AML-193 (cell line): ENCODE results near the gene ZNF697.
"Not testable (repeated sequence)": the region's sequence is repeated elsewhere in the genome, so short reads cannot be mapped to it uniquely, and the experiment has no call there.

ENCODE experiments used
- DNase-seq, 2 experiments: peaks; one replicate each; lab custom pipeline; 2025; lab: John Stamatoyannopoulos, UW

Gene ZNF697

DNA sequence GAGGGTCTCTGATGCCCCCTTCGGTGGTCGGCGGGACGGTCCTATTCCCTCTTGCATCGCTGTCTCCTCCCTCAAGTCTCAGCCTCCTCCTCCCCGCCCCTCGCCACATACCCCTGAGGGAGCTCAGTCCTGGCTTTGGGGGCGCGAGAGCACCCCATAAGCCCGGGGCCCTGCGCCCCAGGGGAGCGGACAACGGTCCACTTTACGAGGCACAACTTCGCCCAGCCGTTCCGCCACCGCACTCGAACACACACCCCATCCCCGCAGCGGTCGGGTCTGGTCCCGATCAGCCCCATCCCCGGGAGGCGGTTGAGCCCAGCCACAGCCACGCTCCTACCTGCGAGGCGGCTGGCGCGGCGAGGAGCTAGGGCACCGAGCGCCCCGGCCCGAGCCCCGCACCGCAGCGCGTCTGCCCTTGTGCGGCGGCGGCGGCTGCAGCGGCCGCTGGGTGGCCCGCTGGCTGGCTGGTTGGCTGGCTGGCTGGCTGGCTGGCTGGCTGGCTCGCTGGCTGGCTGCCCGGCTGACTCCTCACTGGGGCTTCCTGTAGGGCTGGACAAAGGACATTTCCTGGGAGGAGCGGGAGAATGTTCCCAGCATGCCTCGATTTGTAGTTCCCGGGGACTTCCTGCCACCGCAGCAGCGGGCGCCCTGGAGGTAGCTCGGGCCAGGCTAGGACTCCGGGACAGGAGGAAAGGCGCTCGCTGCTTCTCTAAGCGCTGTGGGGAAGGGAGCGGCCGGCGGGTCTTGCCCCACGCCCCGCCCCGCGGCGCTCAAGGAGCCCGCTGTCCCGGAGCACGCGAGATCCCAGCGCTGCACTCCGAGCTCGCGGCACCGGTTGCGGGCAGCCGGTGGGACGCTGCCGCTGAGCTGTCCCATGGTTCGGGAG, at the start of gene ZNF697:
Gene ZNF697, minus strand, starts transcription at position 533 of the 886 bp plus-strand sequence. CDS start 22,166 bp downstream, outside the sequence.
- DNase-seq, result no peak

DNA sequence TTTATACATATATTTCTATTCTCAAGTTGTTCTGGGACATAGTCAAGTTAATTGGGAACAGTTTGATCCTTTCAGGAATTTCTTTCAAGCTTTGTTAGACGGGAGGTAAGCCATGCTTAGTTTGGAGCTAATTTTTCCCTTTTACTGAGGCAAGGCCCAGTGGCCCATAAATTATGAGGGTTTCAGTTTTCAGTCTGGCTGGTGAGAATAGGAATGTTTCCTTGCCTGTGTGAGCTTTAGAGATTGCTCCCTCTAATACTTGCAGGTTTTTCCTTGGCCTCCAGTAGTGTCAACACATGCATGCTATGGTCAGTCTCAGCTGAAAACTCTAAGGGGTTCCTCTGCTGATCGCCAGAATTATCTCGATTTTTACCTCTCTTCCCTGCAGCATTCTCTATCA, 49.5 kb upstream of the ZNF697 start:
- DNase-seq, result no peak

DNA sequence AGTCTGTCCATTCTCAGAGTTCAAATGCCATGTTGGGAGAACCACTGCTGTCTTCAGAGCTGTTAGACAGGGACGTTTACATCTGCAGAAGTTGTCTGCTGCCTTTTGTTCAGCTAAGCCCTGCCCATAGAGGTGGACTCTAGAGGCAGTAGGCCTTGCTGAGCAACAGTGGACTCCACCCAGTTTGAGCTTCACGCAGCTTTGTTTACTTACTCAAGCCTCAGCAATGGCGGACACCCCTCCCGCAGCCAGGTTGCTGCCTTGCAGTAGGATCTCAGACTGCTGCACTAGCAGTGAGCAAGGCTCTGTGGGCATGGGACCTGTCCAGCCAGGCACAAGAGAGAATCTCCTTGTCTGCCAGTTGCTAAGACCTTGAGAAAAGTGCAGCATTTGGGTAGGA, 48.8 kb upstream of the ZNF697 start:
- not testable (repeated sequence) for DNase-seq

- no peak for DNase-seq
Measured at GRCh38 chr1:119689511-119689910, 41.4 kb upstream of the ZNF697 start.

- no peak for DNase-seq
Measured at GRCh38 chr1:119688810-119689209, 40.7 kb upstream of the ZNF697 start.

GRCh38 chr1:119687434-119688079, 39.5 kb upstream of the ZNF697 start:
- DNase-seq, result no peak

GRCh38 chr1:119686661-119687060, 38.6 kb upstream of the ZNF697 start:
- no peak for DNase-seq

GRCh38 chr1:119683893-119684292, 35.8 kb upstream of the ZNF697 start:
- DNase-seq, result no peak

DNA sequence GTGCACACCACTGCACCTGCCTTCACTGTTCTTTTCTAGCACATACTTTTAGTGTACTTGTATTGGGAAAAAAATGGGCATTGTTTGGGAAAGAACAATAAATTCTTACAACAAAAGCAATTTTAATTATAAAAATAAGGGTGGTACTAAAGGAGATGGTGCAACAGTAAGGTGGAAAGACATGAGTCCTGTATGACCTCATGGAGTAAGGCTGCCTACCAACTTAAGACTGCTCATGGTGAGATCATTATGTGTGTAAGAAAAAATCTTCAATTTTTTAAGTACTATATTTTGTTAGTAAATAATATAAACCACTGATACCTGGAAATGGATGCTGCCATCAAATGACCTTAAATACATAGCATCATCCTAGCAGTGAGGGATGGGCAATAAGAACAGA, 34.1 kb upstream of the ZNF697 start:
- no peak for DNase-seq

- no peak for DNase-seq
Measured at GRCh38 chr1:119681560-119681959, 33.5 kb upstream of the ZNF697 start.

GRCh38 chr1:119680723-119681122, 32.7 kb upstream of the ZNF697 start:
- no peak for DNase-seq

GRCh38 chr1:119680193-119680592, 32.1 kb upstream of the ZNF697 start:
- DNase-seq, result no peak

DNA sequence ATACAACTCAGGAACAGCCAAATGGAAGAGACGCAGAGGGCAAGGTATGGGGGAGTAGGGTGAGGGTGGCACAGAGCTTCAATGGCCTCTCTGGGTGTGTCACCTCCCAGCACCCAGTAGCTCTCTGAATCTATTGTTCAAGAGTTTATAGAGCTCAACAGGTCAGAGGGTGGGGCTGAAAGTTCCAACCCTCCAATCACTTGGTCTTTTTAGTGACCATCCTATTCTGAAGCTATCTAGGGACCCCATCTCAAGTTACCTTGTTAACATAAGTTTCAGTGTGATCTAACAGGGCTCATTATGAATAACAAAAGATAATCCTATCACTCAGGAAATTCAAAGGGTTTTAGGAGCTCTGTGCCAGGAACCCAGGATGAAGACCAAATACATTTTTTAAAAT, 31.2 kb upstream of the ZNF697 start:
- no peak for DNase-seq

GRCh38 chr1:119676571-119677206, 28.6 kb upstream of the ZNF697 start:
- no peak for DNase-seq

GRCh38 chr1:119675349-119676345, 27.6 kb upstream of the ZNF697 start:
- peak; percentile 43 to 60 for DNase-seq

DNA sequence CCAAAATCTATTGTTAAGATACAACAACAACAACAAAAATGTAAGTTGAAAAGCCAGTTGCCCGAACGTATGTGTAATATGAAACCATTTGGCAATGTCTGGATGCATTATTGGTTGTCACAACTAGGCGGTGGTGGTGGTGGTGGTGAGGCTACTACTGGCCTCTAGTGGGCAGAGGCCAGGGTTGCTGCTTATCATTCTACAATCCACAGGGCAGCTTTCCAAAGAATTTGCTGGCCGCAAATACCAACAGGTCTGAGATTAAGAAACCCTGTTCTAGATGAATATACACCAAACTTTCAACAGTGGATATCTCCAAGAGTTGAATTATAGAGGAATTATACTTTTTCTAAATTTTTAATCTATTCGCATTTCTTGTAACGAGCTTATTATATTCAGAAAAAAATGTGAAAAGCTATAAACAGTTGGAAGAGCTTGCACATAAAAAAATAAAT, 26.8 kb upstream of the ZNF697 start:
- no peak for DNase-seq

- DNase-seq, result no peak
Measured at GRCh38 chr1:119674111-119674526, 26.1 kb upstream of the ZNF697 start.

DNA sequence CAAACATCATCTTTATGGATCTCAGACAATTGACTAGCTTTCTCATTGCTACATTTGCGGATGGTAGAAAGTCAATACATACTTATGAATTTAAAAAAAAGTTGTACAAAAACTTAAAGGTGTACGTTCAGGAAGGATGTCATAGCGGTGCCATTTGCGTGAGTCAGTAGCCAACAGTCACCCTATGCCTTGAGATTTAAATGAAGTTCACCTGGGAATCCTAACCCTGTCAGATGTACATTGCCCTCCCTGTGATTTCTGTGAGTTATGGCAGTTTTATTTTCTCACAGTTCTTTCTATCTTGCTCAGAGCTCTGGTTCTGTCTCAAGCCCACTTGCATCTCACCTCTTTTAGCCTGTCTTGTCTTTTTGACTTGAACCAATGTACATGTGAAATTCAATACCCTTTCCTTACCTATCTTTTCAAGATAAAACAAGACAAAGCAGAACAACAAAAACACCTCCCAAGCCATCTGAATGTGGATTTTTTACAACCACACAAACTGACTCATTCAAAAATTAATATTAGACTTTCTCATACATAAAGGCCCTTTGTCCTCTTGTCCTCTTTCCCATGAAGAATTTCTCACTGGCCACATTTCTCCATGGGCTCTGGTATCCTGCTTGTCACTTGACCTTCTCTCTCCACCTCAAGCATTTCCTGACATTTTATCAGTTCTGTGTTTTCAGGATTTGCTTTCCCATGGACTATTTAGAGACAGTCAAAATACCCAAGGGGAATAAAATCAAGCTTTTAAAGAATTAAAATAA, 25.3 kb upstream of the ZNF697 start:
- no peak for DNase-seq

DNA sequence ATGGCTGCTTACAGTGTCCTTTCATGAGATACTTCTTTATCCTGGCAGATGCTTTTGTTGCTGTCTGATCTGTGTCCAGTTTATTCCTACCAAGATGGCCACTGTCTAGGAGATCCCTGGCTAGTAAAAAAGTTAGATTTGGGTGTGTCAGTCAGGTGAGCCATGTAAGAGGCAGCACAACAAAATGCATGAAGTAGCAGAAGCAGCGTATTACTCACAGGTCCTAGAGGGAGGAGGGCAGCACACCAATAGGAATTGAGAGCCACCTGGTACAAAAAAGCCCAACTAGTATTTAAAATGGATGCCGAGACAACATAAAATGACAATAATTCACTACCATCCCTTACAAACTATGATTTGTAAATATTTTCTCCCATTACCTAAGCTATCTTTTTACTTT, 22.8 kb upstream of the ZNF697 start:
- DNase-seq, result no peak

DNA sequence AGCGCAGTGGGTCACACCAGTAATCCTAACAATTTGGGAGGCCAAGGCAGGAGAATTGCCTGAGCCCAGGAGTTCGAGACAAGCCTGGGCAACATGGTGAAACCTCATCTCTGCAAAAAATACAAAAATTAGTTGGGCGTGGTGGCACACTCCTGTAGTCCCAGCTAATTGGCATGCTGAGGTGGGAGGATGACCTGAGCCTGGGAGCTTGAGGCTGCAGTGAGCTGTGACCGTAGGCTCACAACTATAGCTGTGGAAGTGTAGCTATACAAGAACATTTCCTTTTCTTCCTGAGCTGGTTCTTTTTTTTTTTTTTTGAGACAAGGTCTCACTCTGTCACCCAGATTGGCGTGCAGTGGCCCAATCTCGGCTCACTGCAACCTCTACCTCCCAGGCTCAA, 19.1 kb upstream of the ZNF697 start:
- DNase-seq, result no peak

GRCh38 chr1:119664067-119664466, 16.0 kb upstream of the ZNF697 start:
- no peak for DNase-seq
